B cell (primary cell): Measurements from ENCODE around the gene FERMT3. TPM values are rescaled to one million over a fixed set of nuclear protein-coding genes. Genes with fewer than 3 reads are reported as not detected.

Experiments used
- ATAC-seq: fragments of 200-7000 bp; cut with Tn5 transposase; one replicate; pipeline ENCODE4 v1.10.0; 2021; ENCODE audit warnings: low read depth, mild to moderate bottlenecking, moderate number of reproducible peaks, moderate library complexity
- CTCF ChIA-PET: fragments of 350-600 bp; sonication (Branson Sonifier 250); formaldehyde crosslinking; loops from one replicate; lab custom pipeline; 2021; ENCODE audit warnings: antibody characterized with exemption, inconsistent platforms; lab: Charles Lee
- POLR2A ChIA-PET: fragments of 350-600 bp; sonication (Branson Sonifier 250); formaldehyde crosslinking; loops from one replicate; lab custom pipeline; 2021; ENCODE audit warnings: antibody characterized with exemption; lab: Charles Lee
- DNase-seq: peaks from one replicate; pipeline ENCODE4 v3.0.0; 2013
- H2AFZ ChIP-seq: 2 replicates; pipeline ENCODE4 v1.6.1; 2012; ENCODE audit warnings: mild to moderate bottlenecking, low read depth, low read length; ENCODE audit not compliant: insufficient read depth, poor library complexity, severe bottlenecking
- H3K27ac ChIP-seq, 2 donors: 1 replicate in 1 of 2; 2 replicates in 1 of 2; pipeline ENCODE4 v1.5.1; 2012 to 2013; ENCODE audit warnings: low read length in 2 of 2, mild to moderate bottlenecking in 2 of 2, moderate library complexity in 1 of 2
- H3K27me3 ChIP-seq, 4 experiments: fragments of 200-600 bp in 1 of 4; sonication (generic) in 1 of 4; replicated peaks in 1 of 4; 1 replicate in 2 of 4; 2 replicates in 2 of 4; pipeline versions ENCODE4 v1.6.1 to v1.7.0; 2013 to 2016; ENCODE audit warnings: low read length in 3 of 4, mild to moderate bottlenecking in 2 of 4, mixed read lengths in 1 of 4, moderate library complexity in 1 of 4; ENCODE audit not compliant: insufficient read depth in 4 of 4, control insufficient read depth in 3 of 4; ENCODE audit errors: control extremely low read depth in 1 of 4
- H3K36me3 ChIP-seq, 2 experiments: replicated peaks in 1 of 2; 1 replicate in 1 of 2; 2 replicates in 1 of 2; pipeline versions ENCODE4 v1.6.1 to v1.7.1; 2013; ENCODE audit warnings: low read length in 1 of 2; ENCODE audit not compliant: insufficient read depth in 2 of 2, control insufficient read depth in 1 of 2; ENCODE audit errors: control extremely low read depth in 1 of 2, extremely low read depth in 1 of 2
- H3K4me1 ChIP-seq, 2 donors: fragments of 200-600 bp in 1 of 2; sonication (generic) in 1 of 2; 1 replicate in 1 of 2; 2 replicates in 1 of 2; pipeline versions ENCODE4 v1.5.1 to v1.6.1; 2013 to 2017; ENCODE audit warnings: low read length in 2 of 2; ENCODE audit not compliant: control insufficient read depth in 2 of 2, insufficient read depth in 2 of 2
- H3K4me2 ChIP-seq: replicated peaks from 2 replicates; pipeline ENCODE3; 2012; ENCODE audit warnings: mild to moderate bottlenecking, low read depth, low read length; ENCODE audit not compliant: poor library complexity, severe bottlenecking
- H3K4me3 ChIP-seq, 5 experiments: fragments of 200-600 bp in 1 of 5; sonication (generic) in 1 of 5; 1 replicate in 3 of 5; 2 replicates in 2 of 5; pipeline versions ENCODE4 v1.5.1 to v1.7.0; 2011 to 2016; ENCODE audit warnings: low read length in 4 of 5, mild to moderate bottlenecking in 4 of 5, low read depth in 2 of 5, control low read depth in 1 of 5, moderate library complexity in 1 of 5; ENCODE audit not compliant: insufficient read depth in 1 of 5; ENCODE audit errors: control extremely low read depth in 1 of 5, extremely low read depth in 1 of 5
- H3K79me2 ChIP-seq: fragments of 200-600 bp; sonication (generic); one replicate; pipeline ENCODE4 v1.6.0; 2016; ENCODE audit warnings: low read length; ENCODE audit not compliant: control insufficient read depth, insufficient read depth
- H3K9ac ChIP-seq: fragments of 200-600 bp; sonication (generic); 2 replicates; pipeline ENCODE4 v1.6.1; 2017; ENCODE audit warnings: mild to moderate bottlenecking, low read length, moderate library complexity
- H3K9me3 ChIP-seq, 3 donors: one replicate each; pipeline versions ENCODE4 v1.6.1 to v1.7.1; 2013; ENCODE audit warnings: low read length in 2 of 3; ENCODE audit not compliant: control insufficient read depth in 2 of 3, insufficient read depth in 1 of 3; ENCODE audit errors: control extremely low read depth in 1 of 3
- H4K20me1 ChIP-seq: 2 replicates; pipeline ENCODE4 v1.6.0; 2012; ENCODE audit warnings: mild to moderate bottlenecking, low read length; ENCODE audit not compliant: insufficient read depth, control insufficient read depth, poor library complexity, severe bottlenecking
- H3K27ac Mint-ChIP-seq: one replicate; pipeline ENCODE4 v1.8.0; 2021; ENCODE audit warnings: mixed read lengths
- H3K27me3 Mint-ChIP-seq: one replicate; pipeline ENCODE4 v1.8.0; 2021; ENCODE audit warnings: mixed read lengths
- H3K4me1 Mint-ChIP-seq: one replicate; pipeline ENCODE4 v1.8.0; 2021; ENCODE audit warnings: mixed read lengths
- H3K4me3 Mint-ChIP-seq: one replicate; pipeline ENCODE4 v1.8.0; 2021; ENCODE audit warnings: mixed read lengths
- H3K9me3 Mint-ChIP-seq: one replicate; pipeline ENCODE4 v1.8.0; 2022; ENCODE audit warnings: mixed read lengths; ENCODE audit not compliant: insufficient read depth
- CTCF ChIP-seq: fragments of 200-600 bp; IDR thresholded peaks from one replicate; pipeline ENCODE4 v1.8.0; 2022; ENCODE audit warnings: antibody characterized with exemption, mild to moderate bottlenecking
- EZH2 ChIP-seq: IDR thresholded peaks from 2 replicates; pipeline ENCODE4 v1.6.1; 2012; ENCODE audit warnings: borderline replicate concordance, low read depth, mild to moderate bottlenecking, moderate library complexity, low read length; ENCODE audit not compliant: insufficient read depth, poor library complexity, severe bottlenecking
- WGBS: methylation state at CpG from one replicate; pipeline ENCODE4 v1.1.5; 2013; ENCODE audit warnings: missing lambda C conversion rate; ENCODE audit not compliant: insufficient coverage; 5-methylcytosine and 5-hydroxymethylcytosine counted together
- intact Hi-C: fragments of 100-400 bp; cut with micrococcal nuclease; formaldehyde crosslinking; loops from one replicate; pipeline ENCODE4 v1.10.0; 2022
- polyA plus RNA-seq: library from polyadenylated mRNA; depleted of rRNA; stranded (reverse); fragments of >200 nt; gene quantifications from 2 replicates; pipeline ENCODE4 v1.2.3, GENCODE V29; 2012
- total RNA-seq, 2 donors: library from RNA; stranded (reverse); fragments of 120-200 nt in 1 of 2; gene quantifications; 1 replicate in 1 of 2; 2 replicates in 1 of 2; pipeline versions ENCODE4 v1.2.3 to v1.2.4, GENCODE V29; 2013 to 2022

FERMT3 gene
- total and polyA plus RNA-seq, 2 donors (not counting 1 experiment from before 2014, with no cell fraction given) = 96.2 to 170 TPM

GRCh38 chr11:64229090-64229743 lies 22.7 kb downstream of the FERMT3 start:
- Histone ChIP-seq H3K27ac (peak overlapping the region; percentile 84), H3K9me3 (no peaks in the 10 kb centered on the region), H3K4me2 (peak overlapping the region; percentile 99), H3K79me2 (peaks cover 29% of the 10 kb centered on the region), H3K27me3 (no peaks in the 10 kb centered on the region), H3K36me3 (peaks cover 0 to 2% of the 10 kb centered on the region in 2 experiments), H3K4me3 (no peak overlapping the region), H4K20me1 (peaks cover 12% of the 10 kb centered on the region), H2AFZ (no peak overlapping the region), H3K4me1 (peaks cover 42 to 70% of the 10 kb centered on the region in 2 donors), H3K9ac (no peak overlapping the region)
- H3K4me1 Mint-ChIP-seq = peaks cover 58% of the 10 kb centered on the region
- 88% methylated on average over 4 of the region's 12 CpGs for WGBS
- H3K9me3 Mint-ChIP-seq = no peaks in the 10 kb centered on the region
- intact Hi-C loops = no loop called here
- peak overlapping the region; percentile 97 for H3K27ac Mint-ChIP-seq
- H3K27me3 Mint-ChIP-seq = no peaks in the 10 kb centered on the region
- H3K4me3 Mint-ChIP-seq = peak overlapping the region; percentile 95
- no peak for ATAC-seq
- no peak for DNase-seq
- ChIA-PET CTCF (interaction anchor here (1.0 to 1.6 kb wide), 3 partner anchors 16 to 25 kb away, joined by 3 to 6 read pairs (median 5); no protein-coding TSS in a partner anchor), POLR2A (interaction anchor here (0.6 to 6.3 kb wide), 5 partner anchors 12 to 389 kb away, joined by 3 to 78 read pairs (median 7); partner anchors contain the start of genes FERMT3, FKBP2 and PRDX5)
- TF ChIP-seq CTCF = no peak
- TF ChIP-seq EZH2 = no peak

GRCh38 chr11:64229744-64230170 lies 23.2 kb downstream of the FERMT3 start:
- H3K27ac ChIP-seq = peak overlapping the region; percentile 84
- no peaks in the 10 kb centered on the region for H3K36me3 ChIP-seq
- H3K9ac ChIP-seq = peak overlapping the region; percentile 74
- ATAC-seq (no peak), DNase-seq (no peak)
- ChIA-PET CTCF (interaction anchor here (1.0 to 1.6 kb wide), 4 partner anchors 16 to 25 kb away, joined by 3 to 6 read pairs (median 4); partner anchors contain the start of gene PLCB3), POLR2A (interaction anchor here (0.6 to 2.4 kb wide), 10 partner anchors 11 to 1032 kb away, joined by 3 to 13 read pairs (median 4); partner anchors contain the start of genes FERMT3, FKBP2 and PRDX5)
- H3K27me3 ChIP-seq = no peaks in the 10 kb centered on the region
- H3K4me3 ChIP-seq = peak overlapping the region; percentile 45 to 98 (median 78)
- H3K4me2 ChIP-seq = peak overlapping the region; percentile 99
- TF ChIP-seq CTCF = no peak
- TF ChIP-seq EZH2 = no peak
- intact Hi-C loops = loop anchor here (1.0 to 2.0 kb wide), 6 partner anchors 12 to 76 kb away; partner anchors contain the start of genes BAD, ESRRA, FKBP2 and GPR137
- Mint-ChIP-seq H3K27me3 (no peaks in the 10 kb centered on the region), H3K4me3 (peak overlapping the region; percentile 95), H3K4me1 (peaks cover 58% of the 10 kb centered on the region), H3K27ac (peak overlapping the region; percentile 97), H3K9me3 (no peaks in the 10 kb centered on the region)
- peak overlapping the region; percentile 85 for H2AFZ ChIP-seq
- H3K9me3 ChIP-seq = no peaks in the 10 kb centered on the region
- H3K79me2 ChIP-seq = peaks cover 27% of the 10 kb centered on the region
- H3K4me1 ChIP-seq = peaks cover 42 to 68% of the 10 kb centered on the region in 2 donors
- WGBS = 57% methylated on average over 12 of the region's 13 CpGs
- H4K20me1 ChIP-seq = peaks cover 12% of the 10 kb centered on the region
